GM19438 (cell line): ENCODE data around the gene ZSWIM9.

Source experiments
- ATAC-seq: cut with Tn5 transposase; IDR thresholded peaks from one replicate; pipeline ENCODE4 v1.9.1; 2021; ENCODE audit warnings: low read depth; ENCODE audit not compliant: unreplicated experiment

The ZSWIM9 gene

DNA sequence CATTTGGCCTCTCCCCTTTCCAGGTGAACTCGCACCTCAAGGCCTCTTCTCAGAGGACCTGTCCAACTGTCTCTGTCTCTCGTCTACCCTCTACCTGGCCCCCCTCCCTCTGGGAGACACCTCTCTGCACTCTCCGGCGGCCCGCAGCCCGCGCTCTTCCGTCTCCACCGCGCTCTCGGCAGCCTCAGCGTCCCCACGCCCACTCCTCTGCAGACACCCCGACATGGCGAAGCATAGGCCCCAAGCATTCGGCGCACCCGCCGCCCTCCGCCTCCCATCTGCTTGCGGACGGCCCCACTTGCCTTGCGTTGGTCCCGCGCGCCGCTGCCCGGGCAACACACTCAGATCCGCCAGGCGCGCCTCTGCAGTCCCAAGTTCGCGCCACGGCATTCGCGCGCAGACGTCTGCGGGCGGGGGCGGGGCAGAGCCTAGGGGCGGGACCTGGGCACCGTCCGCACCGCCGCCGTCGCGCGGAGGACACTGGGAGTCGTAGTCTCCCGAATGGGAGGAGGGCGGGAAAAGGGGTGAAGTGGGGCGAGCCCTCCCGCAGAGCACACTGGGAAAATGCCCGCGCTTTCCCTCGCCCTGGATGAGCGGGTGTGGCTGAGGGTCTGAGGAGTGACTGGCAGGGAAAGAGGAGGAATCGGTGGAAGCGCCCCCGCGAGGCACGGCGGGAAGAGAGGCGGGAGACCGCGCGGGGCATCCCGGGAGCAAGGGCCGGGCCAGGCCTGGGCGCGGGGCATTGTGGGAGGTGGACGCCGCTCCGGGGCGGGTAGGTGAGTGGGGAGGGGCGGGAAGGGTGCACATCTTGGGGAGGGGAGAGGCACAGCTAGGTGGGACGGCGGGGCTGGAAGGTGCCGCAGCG lies at the start of gene ZSWIM9, which contains the start of gene LIG1:
TSS of gene ZSWIM9 (plus strand) at position 742 of the 865 bp plus-strand sequence. CDS start 1,123 bp downstream, outside the sequence.
TSS of gene LIG1 (minus strand) at position 406 of the 865 bp plus-strand sequence. CDS start 4,778 bp downstream, outside the sequence.
- ATAC-seq = peak; percentile 83

DNA sequence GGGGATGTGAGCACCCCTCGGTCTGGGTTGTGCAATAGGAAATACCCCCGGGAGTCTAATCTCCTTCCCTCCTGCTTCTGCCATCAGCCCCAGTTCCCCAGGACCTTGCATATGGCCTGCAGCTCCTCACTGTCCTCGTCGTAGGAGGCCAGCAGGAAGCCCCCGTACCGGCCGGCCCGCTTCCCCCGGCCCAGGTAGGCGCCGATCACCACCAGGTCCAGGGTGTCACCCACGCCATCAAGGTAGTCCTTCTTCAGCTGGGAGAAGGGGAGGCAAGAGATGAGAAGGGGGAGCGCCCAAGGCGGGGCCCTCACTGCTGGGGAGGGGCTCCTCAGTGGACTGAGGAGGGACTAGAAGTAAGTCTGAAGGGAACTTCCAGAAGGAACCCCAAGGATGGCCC lies 49.4 kb upstream of the ZSWIM9 start:
- no peak for ATAC-seq

DNA sequence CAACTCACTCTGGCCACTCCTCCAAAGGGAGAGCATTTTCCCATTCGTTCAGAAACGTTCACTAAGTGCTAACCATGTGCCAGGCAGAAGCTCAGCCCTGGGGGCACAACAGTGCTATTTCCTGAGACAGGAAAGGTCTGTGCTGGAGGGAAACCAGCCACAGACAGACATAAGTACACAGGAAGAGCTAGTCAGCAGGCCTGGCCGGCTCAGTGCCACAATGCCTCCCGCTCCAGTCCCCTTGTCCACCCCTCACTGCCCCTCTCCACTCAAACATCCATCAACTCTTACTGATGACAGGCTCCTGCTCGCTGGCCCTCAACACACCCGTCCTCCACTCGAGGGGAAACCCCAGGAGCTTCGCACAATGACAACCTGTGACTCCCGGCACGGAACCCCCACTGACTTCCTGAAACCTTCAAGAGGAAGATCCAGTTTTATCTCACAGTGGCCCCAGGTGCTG lies 48.5 kb upstream of the ZSWIM9 start:
- no peak for ATAC-seq

DNA sequence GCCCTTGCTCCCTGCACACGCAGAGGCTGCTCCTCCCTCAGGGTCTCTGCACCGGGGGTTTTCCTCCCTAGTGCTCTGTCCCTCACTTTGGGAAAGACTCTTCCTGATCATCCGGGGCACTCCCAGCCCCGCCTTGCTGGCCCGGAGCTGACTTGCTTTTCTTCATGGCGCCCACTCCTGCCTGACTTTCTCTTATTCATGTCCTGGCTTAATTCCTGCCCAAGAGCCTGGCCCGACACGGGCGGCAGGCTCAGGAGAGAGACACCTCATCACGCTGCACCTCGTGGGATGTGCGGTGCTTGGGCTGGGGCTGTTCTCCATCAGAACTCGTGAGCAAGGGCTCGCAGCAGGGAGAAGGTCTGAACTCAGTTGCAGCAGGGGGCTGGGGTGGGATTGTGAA lies 48.1 kb upstream of the ZSWIM9 start:
- ATAC-seq = no peak

DNA sequence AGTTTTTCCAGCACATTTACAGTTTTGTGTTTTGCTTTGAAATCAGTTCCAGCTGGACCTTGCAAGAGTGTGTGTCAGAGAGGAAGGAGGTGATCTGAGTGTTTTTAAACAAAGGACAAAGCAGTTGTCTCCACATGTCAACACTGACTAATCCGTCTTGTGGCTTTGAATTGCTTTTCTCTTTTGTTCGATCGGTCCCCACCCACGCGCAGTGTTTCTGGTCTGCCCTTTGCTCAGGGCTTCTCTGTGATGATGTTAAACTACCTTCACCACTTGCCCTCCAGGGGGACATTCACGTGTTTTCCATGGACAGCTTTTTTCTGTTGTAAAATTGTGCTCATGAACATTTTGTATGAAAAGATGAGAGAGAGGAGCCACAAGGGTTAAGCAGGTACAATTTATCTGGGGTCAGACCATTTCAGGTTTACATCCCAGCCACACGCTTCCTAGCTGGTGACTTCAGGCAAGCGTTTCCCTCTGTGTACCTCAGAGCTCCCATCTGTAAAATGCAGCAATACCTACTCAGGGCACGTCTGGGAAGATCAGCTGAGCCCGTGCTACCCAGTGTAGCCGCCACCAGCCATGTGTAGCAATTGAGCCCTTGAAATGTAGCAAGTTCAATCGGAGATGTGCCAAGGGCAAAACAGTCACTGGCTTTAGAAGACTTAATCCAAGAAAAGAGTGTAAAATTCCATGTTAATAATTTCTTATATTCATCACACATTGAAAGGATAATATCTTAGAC lies 46.4 kb upstream of the ZSWIM9 start:
- ATAC-seq = no peak

DNA sequence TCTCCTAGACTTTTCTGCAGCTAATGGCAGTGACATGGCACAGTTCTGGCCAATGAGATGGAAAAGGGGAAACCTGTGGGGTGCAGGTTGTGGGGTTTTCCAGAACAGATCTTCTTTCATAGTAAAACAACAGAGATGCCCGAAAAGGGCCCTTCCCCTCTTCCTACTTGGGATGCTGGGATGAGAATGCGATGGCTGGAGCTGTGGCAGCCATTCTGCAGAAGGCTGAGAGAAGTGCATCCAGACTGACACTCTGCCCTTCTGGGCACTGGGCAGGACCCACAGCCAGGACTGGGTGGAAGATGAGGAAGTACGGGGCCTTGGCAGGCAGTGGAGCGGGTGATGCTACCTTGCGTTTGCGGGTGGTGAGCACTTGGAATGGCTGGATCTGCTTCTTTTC lies 42.9 kb upstream of the ZSWIM9 start:
- no peak for ATAC-seq

DNA sequence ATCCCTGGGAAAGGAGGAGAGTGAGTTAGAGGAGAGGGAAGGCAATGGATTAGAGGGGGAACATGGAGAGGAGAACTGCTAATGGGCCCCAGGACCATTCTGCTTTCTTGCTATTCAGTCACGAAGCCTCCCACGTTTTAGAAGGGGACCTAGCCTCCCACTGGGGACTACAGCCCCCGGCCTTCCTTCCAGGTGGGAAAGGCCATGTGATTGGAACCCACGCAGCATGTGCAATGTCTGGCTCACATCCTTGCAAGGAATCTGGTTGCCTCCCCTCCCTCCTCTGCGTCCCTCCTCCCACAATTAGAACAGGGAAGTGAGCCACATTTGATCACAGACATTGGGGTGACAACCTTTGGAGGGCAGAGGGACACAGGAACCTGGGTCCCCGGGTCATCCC lies 37.4 kb upstream of the ZSWIM9 start:
- ATAC-seq = no peak

DNA sequence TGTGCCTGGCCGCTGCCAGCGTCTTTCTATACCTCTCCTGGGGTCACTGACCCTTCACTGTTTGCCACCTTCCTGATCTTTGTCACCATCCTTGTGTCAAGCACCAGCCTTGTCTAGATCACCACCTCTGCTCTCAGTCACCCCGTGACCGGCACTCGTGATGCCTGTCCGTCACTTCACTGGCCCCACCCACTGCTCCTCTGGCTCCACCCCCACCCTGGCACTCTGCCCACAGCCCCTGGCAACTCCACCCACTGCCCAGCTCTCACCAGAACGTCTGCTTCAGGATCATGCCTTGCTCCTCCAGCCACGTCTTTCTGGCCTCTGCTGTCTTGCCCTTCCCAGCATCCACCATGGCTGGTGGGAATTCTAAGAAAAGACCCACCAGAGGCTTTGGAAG lies 35.1 kb upstream of the ZSWIM9 start:
- no peak for ATAC-seq

DNA sequence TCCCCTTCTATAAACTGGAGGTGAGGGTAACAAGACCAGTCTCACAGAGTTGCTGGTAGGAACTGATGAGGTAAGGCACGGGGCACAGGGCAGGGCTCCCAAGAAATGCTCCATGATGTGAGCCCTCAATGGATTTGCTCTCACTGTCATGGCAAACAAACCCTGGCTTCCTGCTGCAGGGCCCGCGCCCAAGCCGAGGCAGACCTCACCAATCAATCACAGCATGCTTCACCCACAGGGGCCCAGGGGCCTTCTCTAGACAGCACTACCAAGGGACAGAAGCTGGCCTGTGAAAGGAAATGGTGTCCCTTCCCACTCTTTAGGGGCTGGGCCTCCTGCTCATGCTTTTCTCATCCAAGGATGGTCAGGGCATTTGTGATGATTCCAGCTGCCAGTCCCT lies 33.9 kb upstream of the ZSWIM9 start:
- no peak for ATAC-seq

DNA sequence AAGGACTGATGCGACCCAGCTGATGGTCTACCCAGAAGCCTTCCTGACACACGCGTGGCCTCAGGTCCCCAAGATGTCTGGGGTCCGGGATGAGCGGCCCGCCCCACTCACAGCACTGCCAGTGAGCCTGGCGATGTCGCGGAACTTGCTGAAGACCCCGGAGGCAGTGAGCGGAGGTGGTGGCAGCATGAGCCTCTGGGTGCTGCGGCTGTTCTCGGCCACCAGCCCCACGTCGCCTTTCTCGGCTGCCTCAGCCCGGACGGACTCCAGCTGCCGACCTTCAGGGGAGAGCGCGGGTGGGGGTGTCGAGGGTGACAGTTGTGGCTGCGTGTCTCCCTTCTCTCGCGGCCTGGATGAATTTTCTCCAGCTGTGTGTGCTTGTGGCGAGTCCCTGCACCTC lies 33.1 kb upstream of the ZSWIM9 start:
- ATAC-seq = no peak

DNA sequence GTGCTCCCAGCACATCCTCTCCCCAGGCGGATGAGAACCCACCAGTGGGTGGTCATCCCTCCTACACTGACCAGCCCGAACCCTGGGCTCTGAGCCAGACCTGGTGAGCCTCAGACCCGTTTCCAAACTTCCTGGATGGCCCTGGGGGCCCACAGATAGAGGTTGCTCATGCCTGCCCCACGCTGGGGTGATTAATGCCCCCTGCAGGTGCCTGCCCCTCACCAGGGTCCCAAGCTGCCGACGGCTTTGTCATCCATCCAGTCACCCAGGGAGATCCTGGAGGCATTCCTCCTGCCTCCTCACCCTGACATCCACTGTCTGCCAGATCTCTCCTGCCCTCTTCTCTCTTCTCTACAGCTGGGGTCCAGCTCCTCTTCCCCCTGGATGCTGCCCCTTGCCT lies 31.4 kb upstream of the ZSWIM9 start:
- no peak for ATAC-seq

DNA sequence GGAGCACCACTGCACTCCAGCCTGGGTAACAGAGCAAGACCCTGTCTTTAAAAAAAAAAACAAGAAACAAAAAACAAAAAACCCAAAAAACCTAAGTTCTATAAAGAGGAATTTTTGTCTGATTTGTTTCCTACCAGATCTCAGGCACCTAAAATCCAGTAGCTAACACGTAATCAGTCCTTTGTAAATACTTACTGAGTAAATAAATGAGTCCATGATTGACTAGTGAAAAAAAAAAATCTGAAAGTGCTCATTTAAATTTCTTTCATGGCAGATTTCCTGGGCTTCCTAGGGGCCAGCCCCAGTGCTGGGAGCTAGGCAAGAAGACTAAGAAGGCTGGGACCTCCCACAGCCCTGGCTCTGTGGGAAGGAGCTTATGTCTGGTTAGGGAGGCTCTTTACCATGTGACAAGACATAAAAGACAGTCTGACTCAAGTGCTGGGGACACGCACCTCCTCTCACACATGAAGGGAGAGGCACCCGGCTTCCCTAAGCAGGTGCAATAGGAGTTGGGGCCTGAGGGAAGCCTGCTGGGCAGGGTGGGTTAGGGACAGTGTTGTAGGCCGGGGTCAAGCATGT lies 22.8 kb upstream of the ZSWIM9 start:
- no peak for ATAC-seq

DNA sequence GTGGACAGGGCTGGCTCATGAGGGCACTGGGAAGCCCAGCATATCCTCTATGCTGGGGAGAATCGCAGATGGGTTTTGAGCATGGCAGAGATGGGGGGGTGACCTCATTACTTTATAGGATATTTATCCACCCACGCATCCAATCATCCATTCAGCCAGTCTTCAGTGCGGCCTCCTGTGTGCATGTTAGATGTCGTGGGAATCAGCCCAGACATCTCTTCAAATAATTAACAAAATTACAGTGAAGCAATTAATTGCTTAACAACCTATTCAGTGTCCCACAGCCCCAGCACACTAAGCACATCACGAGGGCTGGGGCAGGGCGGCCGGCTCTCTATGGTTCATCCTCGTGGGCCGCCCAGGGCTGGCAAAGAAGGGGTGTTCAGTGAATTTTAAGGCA lies 21.9 kb upstream of the ZSWIM9 start:
- ATAC-seq = no peak

DNA sequence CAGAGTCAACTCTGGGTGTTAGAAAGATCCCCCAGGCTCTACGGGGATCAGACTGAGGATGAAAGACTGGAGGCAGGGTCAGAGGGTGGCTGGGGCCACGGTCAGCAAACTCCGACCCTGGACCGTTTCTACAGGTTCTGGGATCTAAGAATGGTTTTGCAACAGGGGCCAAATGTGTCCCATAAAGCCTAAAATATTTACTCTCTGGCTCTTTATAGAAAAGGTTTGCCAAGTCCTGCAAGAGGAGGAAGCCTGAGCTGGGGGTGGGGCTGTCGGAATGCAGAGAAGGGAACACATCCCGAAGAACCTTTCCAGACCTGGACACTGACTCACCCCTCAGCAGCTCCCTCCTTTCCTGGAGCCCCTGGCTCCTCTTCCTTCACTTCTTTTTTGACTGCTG lies 21.1 kb upstream of the ZSWIM9 start:
- no peak for ATAC-seq

DNA sequence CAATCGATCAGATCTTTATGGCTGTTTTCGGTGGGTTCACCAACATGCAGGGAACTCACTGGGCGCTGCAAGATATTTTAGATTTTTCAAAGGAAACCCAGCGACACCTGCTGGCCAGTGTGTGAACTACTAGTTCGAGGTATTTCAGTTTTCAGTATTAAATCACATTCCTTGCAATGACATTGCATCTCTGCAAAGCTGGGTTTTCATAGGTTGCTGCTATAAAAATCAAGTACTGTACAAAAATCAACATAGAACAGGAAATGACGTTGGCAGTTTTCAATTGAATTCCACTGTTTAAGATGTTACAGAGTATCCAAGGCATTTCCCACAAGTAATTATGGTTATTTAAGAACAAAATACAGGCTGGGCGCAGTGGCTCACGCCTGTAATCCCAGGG lies 17.9 kb upstream of the ZSWIM9 start:
- no peak for ATAC-seq

DNA sequence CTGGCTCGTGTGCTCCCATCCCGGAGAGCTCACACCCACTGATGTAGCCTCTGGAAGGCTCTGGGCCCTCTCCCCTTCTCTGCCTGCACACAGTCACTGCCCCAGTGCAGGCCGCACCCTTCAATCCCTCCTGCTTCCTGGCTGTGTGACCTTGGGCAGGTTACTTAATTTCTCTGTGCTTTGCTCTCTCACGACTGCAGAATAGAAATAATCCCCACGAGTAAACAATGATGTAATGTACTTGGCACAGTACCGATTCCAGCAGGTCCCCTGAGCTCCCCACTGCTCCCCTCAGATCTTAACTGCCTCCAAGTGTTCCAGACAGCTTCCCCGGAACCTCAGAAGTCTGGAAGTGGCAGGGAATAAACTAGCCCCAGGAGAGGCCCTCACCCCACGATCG lies 16.5 kb upstream of the ZSWIM9 start:
- ATAC-seq = no peak

DNA sequence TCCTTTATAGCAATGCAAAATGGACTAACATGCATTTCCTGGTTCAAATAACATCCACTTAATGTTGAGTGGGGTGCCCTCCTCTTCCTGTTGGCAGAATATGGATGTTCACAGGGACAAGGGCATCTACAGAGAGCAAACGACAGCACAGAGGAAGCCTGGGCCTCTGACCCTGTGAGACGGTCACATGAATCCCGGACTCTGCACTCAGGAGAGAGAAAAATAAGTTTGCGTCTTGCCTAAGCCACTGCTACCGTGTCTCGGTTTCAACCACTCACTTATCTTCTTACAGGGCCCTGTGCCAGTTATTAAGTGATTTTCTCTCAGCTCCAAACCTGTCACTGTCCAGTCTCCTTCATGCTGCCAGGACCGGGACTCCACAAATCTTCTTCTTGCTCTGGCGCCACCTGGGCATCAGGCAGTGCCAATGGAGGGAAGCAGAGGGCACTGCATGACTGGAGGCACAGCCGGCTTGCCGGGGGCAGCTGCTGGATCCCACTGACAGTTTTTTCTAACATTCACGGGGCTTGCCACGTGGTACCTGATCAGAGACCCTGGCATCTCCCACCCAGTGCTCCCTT lies 12.2 kb upstream of the ZSWIM9 start:
- no peak for ATAC-seq

DNA sequence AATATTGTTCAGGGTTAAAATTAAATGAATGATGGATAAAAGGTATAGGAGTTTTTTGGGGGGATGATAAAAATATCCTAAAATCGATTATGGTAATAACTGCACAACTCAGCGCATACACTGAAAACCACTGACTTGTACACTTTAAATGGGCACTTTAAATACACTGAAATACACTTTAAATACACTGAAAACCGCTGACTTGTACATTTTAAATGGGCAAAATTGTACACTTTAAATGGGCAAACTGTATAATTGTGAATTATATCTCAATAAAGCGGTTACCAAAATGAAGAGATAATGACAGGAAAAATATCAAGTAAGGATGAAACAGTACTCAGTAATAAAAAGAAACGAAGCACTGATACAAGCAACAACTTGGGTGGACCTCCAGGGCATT lies 1.8 kb upstream of the ZSWIM9 start:
- no peak for ATAC-seq

DNA sequence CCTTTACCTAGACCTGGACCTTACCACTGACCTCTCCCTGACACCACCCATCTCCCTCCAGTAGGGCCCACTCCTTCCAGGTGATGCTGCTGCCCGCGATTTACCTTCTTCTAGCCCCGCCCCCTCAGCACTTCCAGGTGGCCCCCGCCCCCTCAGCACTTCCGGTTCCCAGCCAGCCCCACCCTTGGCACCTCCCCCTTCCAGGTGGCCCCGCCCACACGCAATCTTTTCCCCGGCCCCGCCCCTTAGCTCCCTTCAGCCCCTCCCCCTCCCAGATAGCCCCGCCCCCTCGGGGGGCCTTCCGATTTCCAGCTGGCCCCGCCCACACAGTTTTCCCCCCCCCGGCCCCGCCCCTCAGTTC lies 922 bp upstream of the ZSWIM9 start:
- ATAC-seq = no peak

DNA sequence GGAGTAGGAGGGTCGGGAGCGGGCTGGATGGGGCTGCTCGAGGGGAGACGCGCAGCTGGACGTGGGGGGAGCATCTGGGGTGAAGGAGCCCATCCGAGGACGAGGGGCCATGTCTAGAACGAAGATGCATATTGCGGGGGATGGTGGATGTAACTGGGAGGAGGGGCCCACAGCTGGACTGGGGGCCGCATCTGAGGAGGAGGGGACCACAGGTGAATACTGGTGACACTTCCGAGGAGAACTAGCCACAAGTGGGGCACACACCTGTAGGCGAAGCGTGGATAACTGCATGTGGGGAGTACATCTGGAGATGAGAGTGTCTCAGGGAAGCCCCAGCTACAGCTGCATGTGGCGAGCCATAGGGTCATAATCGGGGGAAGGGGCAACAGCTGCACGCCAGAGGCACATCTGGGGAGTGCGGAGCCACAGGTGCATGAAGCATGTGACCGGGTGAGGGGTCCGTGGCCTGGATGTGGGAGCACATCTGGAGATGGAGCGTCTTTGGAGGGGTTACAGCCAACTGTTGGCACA lies 402 bp downstream of the ZSWIM9 start:
- peak; percentile 4 for ATAC-seq

DNA sequence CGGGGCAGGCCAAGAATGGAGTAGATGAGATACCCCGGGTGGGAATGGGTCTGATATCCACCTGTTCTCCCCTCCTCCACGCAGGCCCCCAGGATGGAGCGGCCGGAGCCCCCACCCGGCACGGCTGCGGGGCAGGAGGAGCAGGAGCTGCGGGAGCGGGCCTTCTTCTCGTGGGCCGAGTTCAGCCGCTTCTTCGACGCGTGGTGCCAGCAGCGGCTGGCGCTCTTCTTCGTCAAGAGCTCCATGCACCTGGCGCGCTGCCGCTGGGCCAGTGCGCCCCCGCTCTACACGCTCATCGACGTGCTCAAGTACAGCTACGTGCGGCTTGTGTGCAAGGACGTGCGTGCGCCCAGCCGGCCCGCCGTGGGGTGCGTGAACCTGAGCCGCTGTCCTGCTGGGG lies 1.2 kb downstream of the ZSWIM9 start:
- no peak for ATAC-seq
